C4-2B (cell line): ENCODE measurements around the gene EID2.

Experiments used
- H3K27ac ChIP-seq: fragments of 450-650 bp; 2 replicates; pipeline ENCODE4 v1.5.1; 2017
- ZFX ChIP-seq: fragments of 450-650 bp; IDR thresholded peaks from 2 replicates; pipeline ENCODE4 v1.6.1; 2017
- TF ChIP-seq, protein P1 (sequence below): fragments of 450-650 bp; conservative IDR thresholded peaks from 2 replicates; pipeline ENCODE4 v1.5.1; 2017; ENCODE audit warnings: mild to moderate bottlenecking

EID2 gene

GRCh38 chr19:39500543-39500942 is 39.4 kb downstream of the EID2 start:
- no peak for TF ChIP-seq ZFX
- TF ChIP-seq, protein P1, sequence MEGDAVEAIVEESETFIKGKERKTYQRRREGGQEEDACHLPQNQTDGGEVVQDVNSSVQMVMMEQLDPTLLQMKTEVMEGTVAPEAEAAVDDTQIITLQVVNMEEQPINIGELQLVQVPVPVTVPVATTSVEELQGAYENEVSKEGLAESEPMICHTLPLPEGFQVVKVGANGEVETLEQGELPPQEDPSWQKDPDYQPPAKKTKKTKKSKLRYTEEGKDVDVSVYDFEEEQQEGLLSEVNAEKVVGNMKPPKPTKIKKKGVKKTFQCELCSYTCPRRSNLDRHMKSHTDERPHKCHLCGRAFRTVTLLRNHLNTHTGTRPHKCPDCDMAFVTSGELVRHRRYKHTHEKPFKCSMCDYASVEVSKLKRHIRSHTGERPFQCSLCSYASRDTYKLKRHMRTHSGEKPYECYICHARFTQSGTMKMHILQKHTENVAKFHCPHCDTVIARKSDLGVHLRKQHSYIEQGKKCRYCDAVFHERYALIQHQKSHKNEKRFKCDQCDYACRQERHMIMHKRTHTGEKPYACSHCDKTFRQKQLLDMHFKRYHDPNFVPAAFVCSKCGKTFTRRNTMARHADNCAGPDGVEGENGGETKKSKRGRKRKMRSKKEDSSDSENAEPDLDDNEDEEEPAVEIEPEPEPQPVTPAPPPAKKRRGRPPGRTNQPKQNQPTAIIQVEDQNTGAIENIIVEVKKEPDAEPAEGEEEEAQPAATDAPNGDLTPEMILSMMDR, result no peak
- no peak overlapping the region for H3K27ac ChIP-seq

- H3K27ac ChIP-seq, result no peak overlapping the region
- TF ChIP-seq, protein P1, result no peak
- no peak for TF ChIP-seq ZFX
Observed at GRCh38 chr19:39499932-39500331, 40.0 kb downstream of the EID2 start.

DNA sequence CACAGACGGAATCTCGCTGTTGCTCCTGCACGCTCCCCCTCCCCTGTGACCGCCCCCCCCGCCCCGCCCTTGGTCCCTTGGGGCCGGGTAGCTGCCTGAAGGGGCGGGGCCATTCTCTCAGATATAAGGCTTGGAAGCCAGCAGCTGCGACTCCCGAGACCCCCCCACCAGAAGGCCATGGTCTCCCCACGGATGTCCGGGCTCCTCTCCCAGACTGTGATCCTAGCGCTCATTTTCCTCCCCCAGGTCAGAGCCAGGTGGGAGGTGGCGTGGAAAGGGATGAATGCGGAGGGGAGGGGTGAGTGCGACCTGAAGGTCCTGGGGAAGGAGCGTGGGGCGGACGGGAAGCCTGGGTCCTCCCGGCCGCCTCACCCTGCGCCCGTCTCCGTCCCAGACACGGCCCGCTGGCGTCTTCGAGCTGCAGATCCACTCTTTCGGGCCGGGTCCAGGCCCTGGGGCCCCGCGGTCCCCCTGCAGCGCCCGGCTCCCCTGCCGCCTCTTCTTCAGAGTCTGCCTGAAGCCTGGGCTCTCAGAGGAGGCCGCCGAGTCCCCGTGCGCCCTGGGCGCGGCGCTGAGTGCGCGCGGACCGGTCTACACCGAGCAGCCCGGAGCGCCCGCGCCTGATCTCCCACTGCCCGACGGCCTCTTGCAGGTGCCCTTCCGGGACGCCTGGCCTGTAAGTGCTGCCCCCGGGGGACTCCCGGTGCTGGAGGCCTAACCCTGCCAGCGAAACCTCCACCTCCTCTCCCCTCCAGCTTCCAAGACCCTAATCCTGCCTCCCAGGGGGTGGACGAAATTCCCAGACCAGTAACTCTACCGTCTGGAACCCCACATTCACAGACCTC is 40.9 kb downstream of the EID2 start, which contains the start of gene DLL3:
Gene DLL3, plus strand, starts transcription at position 150 of the 845 bp plus-strand sequence. Its CDS starts 28 bp downstream, at position 178.
- TF ChIP-seq, protein P1, result no peak
- no peak for TF ChIP-seq ZFX
- H3K27ac ChIP-seq, result peak within 1 kb of the TSS; percentile 2; the same call in 1 of the 2 replicates

DNA sequence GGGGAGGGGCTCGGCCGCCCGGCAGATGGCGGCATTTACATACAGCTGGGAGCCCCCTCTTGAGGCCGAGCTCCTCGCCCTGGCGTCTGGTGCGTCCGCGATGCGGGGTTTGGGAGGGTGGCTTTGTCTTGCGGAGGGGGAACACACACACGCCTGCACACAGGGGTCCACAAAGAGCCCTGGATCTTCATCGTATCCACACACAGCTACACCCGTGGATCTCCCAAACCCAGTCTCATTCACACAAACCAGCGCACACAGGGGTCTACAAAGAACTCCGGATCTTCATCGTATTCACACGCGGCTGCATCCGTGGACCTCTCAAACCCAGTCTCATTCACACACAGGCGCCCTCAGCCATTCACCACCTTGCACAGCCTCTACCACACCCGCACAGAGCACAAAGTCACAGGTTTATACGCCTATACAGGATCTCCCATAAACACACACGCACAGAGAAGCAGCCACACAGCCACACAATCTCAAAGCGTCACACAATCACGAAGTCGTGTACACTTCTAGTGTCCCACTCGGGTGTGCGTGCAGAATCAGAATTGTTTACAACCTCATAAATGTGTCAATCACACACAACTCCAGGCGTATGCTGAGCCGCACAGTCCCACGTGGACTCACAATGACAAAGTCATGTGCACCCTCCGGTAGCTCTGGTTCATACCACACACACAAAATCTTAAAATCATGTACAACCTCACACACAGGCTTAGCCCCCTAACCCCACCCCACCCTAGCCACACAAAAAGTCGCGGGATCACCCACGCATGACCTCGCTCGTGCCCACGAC is 41.8 kb downstream of the EID2 start:
- no peak for TF ChIP-seq ZFX
- TF ChIP-seq, protein P1, result peak; percentile 67
- peak overlapping the region; percentile 2; the same call in 1 of the 2 replicates for H3K27ac ChIP-seq

DNA sequence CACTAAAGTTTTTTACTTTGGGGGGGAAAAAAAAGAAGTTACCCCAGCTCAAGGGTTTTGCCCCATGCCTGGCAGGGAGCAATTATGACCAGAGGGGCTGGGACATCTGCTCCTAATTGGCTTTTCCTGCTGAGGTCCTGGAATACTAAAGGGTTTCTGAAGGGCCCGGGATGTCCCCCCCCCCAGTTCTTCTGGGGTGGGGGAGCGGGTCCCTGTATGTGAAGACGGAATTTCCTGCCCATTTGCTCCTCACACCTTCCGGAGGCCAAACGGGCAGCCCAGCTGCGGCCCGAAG is 42.3 kb downstream of the EID2 start:
- no peak for TF ChIP-seq ZFX
- no peak overlapping the region for H3K27ac ChIP-seq

GRCh38 chr19:39496063-39496462 is 43.9 kb downstream of the EID2 start:
- no peak overlapping the region for H3K27ac ChIP-seq
- no peak for TF ChIP-seq ZFX
- TF ChIP-seq, protein P1, result no peak

- no peak overlapping the region for H3K27ac ChIP-seq
- no peak for TF ChIP-seq ZFX
- TF ChIP-seq, protein P1, result no peak
Observed at GRCh38 chr19:39494661-39495060, 45.3 kb downstream of the EID2 start.
